ENCODE measurements around the gene IZUMO4.

GRCh38 chr19:2129022-2129421, 32.3 kb downstream of the IZUMO4 start:
- no peak for TF ChIP-seq CTCF (conservative IDR thresholded peaks at IDR 0.05; ENCODE audit: low read length)
- TF ChIP-seq EZH2phosphoT487 (IDR thresholded peaks at IDR 0.05; ENCODE audit: borderline replicate concordance), result no peak

All from Loucy (cell line).